B cell (primary cell): ENCODE data around the gene EDC4.

ENCODE experiments used
- CTCF ChIP-seq: fragments of 200-600 bp; IDR thresholded peaks from one replicate; pipeline ENCODE4 v1.8.0; 2022; ENCODE audit warnings: antibody characterized with exemption, mild to moderate bottlenecking
- EZH2 ChIP-seq: IDR thresholded peaks from 2 replicates; pipeline ENCODE4 v1.6.1; 2012; ENCODE audit warnings: borderline replicate concordance, low read depth, mild to moderate bottlenecking, moderate library complexity, low read length; ENCODE audit not compliant: insufficient read depth, poor library complexity, severe bottlenecking

- TF ChIP-seq CTCF (no peak), EZH2 (no peak)
Measured at GRCh38 chr16:67861877-67862276, 11.0 kb upstream of the EDC4 start.
